ENCODE measurements around the gene OSBPL9.

- TF ChIP-seq EZH2 (optimal IDR thresholded peaks at IDR 0.05; ENCODE audit: low read depth, low read length) (no peak), CTCF (IDR thresholded peaks at IDR 0.05; ENCODE audit: low read length) (no peak)
Measured at GRCh38 chr1:51755437-51755836, 138.5 kb downstream of the OSBPL9 start.

All from MM.1S (cell line).